ENCODE data around the gene BST2.

- TF ChIP-seq CTCF (IDR thresholded peaks at IDR 0.05; ENCODE audit: low read depth, low read length) (no peak), POLR2A (IDR thresholded peaks at IDR 0.05; ENCODE audit: extremely low read depth, insufficient read length) (no peak)
Measured at GRCh38 chr19:17391371-17392151, 13.9 kb downstream of the BST2 start.

All from NB4 (cell line).